ENCODE data around the gene RPS15.

RPS15 gene

GRCh38 chr19:1441022-1441426 is 2.8 kb downstream of the RPS15 start:
- Histone ChIP-seq H3K36me3 (ENCODE audit: insufficient read depth) (peaks cover 11% of the 10 kb centered on the region; the same call in 1 of the 2 replicates), H3K4me2 (no peak overlapping the region), H3K27me3 (ENCODE audit: insufficient read depth, low read depth) (peaks cover 1% of the 10 kb centered on the region; the same call in 1 of the 2 replicates), H3K4me3 (IDR thresholded peaks at IDR 0.05; ENCODE audit: insufficient read depth, low read depth, low read length) (no peak overlapping the region), H3K9ac (no peak overlapping the region), H3K27ac (no peak overlapping the region), H4K20me1 (ENCODE audit: insufficient read depth) (peaks cover 9% of the 10 kb centered on the region), H3K4me1 (ENCODE audit: low read depth, poor library complexity, severe bottlenecking) (peaks cover 22% of the 10 kb centered on the region), H2AFZ (ENCODE audit: low read depth) (no peak overlapping the region), H3K79me2 (ENCODE audit: insufficient read depth, low read depth) (peaks cover 24% of the 10 kb centered on the region)
- no peak for TF ChIP-seq CTCF (conservative IDR thresholded peaks at IDR 0.05; ENCODE audit: low read depth, low read length)

- H3K36me3 ChIP-seq (ENCODE audit: insufficient read depth): peaks cover 11% of the 10 kb centered on the region; the same call in 1 of the 2 replicates
- TF ChIP-seq CTCF (conservative IDR thresholded peaks at IDR 0.05; ENCODE audit: low read depth, low read length): no peak
- no peak overlapping the region for H3K4me3 ChIP-seq (IDR thresholded peaks at IDR 0.05; ENCODE audit: insufficient read depth, low read depth, low read length)
- H3K4me1 ChIP-seq (ENCODE audit: low read depth, poor library complexity, severe bottlenecking): peaks cover 22% of the 10 kb centered on the region
- H3K4me2 ChIP-seq: no peak overlapping the region
- peaks cover 10% of the 10 kb centered on the region; the same call in 1 of the 2 replicates for H3K27me3 ChIP-seq (ENCODE audit: insufficient read depth, low read depth)
- no peak overlapping the region for H3K9ac ChIP-seq
- H4K20me1 ChIP-seq (ENCODE audit: insufficient read depth): peaks cover 9% of the 10 kb centered on the region
- no peak overlapping the region for H3K27ac ChIP-seq
- peaks cover 24% of the 10 kb centered on the region for H3K79me2 ChIP-seq (ENCODE audit: insufficient read depth, low read depth)
- H2AFZ ChIP-seq (ENCODE audit: low read depth): no peak overlapping the region
Measured at GRCh38 chr19:1441677-1442438, 3.7 kb downstream of the RPS15 start.

- H3K79me2 ChIP-seq (ENCODE audit: insufficient read depth, low read depth): peaks cover 4% of the 10 kb centered on the region; the same call in 1 of the 2 replicates
- peaks cover 4% of the 10 kb centered on the region for H4K20me1 ChIP-seq (ENCODE audit: insufficient read depth)
- peak overlapping the region; percentile 63 for H3K4me2 ChIP-seq
- H3K27ac ChIP-seq: no peak overlapping the region
- peaks cover 10% of the 10 kb centered on the region; the same call in 1 of the 2 replicates for H3K36me3 ChIP-seq (ENCODE audit: insufficient read depth)
- TF ChIP-seq CTCF (conservative IDR thresholded peaks at IDR 0.05; ENCODE audit: low read depth, low read length): peak; percentile 81
- peak overlapping the region; percentile 47; the same call in 1 of the 2 replicates for H2AFZ ChIP-seq (ENCODE audit: low read depth)
- peaks cover 45% of the 10 kb centered on the region for H3K27me3 ChIP-seq (ENCODE audit: insufficient read depth, low read depth)
- peaks cover 14% of the 10 kb centered on the region for H3K4me1 ChIP-seq (ENCODE audit: low read depth, poor library complexity, severe bottlenecking)
- no peak overlapping the region for H3K4me3 ChIP-seq (IDR thresholded peaks at IDR 0.05; ENCODE audit: insufficient read depth, low read depth, low read length)
- no peak overlapping the region for H3K9ac ChIP-seq
Measured at GRCh38 chr19:1445185-1445931, 7.2 kb downstream of the RPS15 start.

- H3K4me3 ChIP-seq (IDR thresholded peaks at IDR 0.05; ENCODE audit: insufficient read depth, low read depth, low read length): no peak overlapping the region
- no peak overlapping the region for H3K27ac ChIP-seq
Measured at GRCh38 chr19:1445932-1446712, 7.9 kb downstream of the RPS15 start.

More at GRCh38 chr19:1445932-1446712, 7.9 kb downstream of the RPS15 start:
- no peaks in the 10 kb centered on the region; the same call in 1 of the 2 replicates for H4K20me1 ChIP-seq (ENCODE audit: insufficient read depth)
- H2AFZ ChIP-seq (ENCODE audit: low read depth): no peak overlapping the region
- no peak overlapping the region for H3K9ac ChIP-seq
- H3K79me2 ChIP-seq (ENCODE audit: insufficient read depth, low read depth): no peaks in the 10 kb centered on the region
- no peak overlapping the region for H3K4me2 ChIP-seq
- peaks cover 14% of the 10 kb centered on the region for H3K4me1 ChIP-seq (ENCODE audit: low read depth, poor library complexity, severe bottlenecking)
- TF ChIP-seq CTCF (conservative IDR thresholded peaks at IDR 0.05; ENCODE audit: low read depth, low read length): no peak
- peaks cover 52% of the 10 kb centered on the region for H3K27me3 ChIP-seq (ENCODE audit: insufficient read depth, low read depth)
- H3K36me3 ChIP-seq (ENCODE audit: insufficient read depth): peaks cover 5% of the 10 kb centered on the region; the same call in 1 of the 2 replicates

All from KMS-11 (cell line).